SK-N-SH treated with all-trans-retinoic acid at 6 μM for 48 hours (cell line): Measurements from ENCODE around the gene IVNS1ABP.

Source experiments
- ARNTL ChIP-seq: fragments of 450-650 bp; formaldehyde crosslinking; IDR thresholded peaks from 2 replicates; pipeline ENCODE4 v1.5.0; 2020; ENCODE audit warnings: low read depth, mild to moderate bottlenecking, moderate library complexity, borderline replicate concordance
- GLIS3 ChIP-seq: fragments of 250-450 bp; sonication (Bioruptor Pico); IDR thresholded peaks from 2 replicates; pipeline ENCODE4 v1.5.0; 2020; ENCODE audit warnings: mild to moderate bottlenecking, moderate library complexity
- OSR1 ChIP-seq: fragments of 250-450 bp; sonication (Bioruptor Pico); IDR thresholded peaks from 2 replicates; pipeline ENCODE4 v1.8.0; 2022; ENCODE audit warnings: moderate library complexity, mild to moderate bottlenecking, inconsistent platforms
- PATZ1 ChIP-seq: fragments of 250-450 bp; sonication (Bioruptor Pico); IDR thresholded peaks from 2 replicates; pipeline ENCODE4 v1.8.0; 2020; ENCODE audit warnings: mild to moderate bottlenecking, moderate library complexity, borderline replicate concordance
- PPARA ChIP-seq: fragments of 250-450 bp; sonication (Bioruptor Pico); IDR thresholded peaks from 2 replicates; pipeline ENCODE4 v1.5.0; 2020; ENCODE audit warnings: mild to moderate bottlenecking, borderline replicate concordance
- RARB ChIP-seq: fragments of 250-450 bp; sonication (Bioruptor Pico); IDR thresholded peaks from 2 replicates; pipeline ENCODE4 v1.8.0; 2021; ENCODE audit warnings: mild to moderate bottlenecking, moderate library complexity
- TOX ChIP-seq: fragments of 250-450 bp; sonication (Bioruptor Pico); IDR thresholded peaks from 2 replicates; pipeline ENCODE4 v1.8.0; 2021; ENCODE audit warnings: mild to moderate bottlenecking, moderate library complexity, borderline replicate concordance
- ZC3H10 ChIP-seq: fragments of 250-450 bp; sonication (Bioruptor Pico); IDR thresholded peaks from 2 replicates; pipeline ENCODE4 v1.5.1; 2021; ENCODE audit warnings: mild to moderate bottlenecking, moderate library complexity
- ZFP30 ChIP-seq: fragments of 450-650 bp; formaldehyde crosslinking; IDR thresholded peaks from 2 replicates; pipeline ENCODE4 v1.5.0; 2022; ENCODE audit warnings: mild to moderate bottlenecking, moderate library complexity
- ZNF565 ChIP-seq: fragments of 450-650 bp; formaldehyde crosslinking; conservative IDR thresholded peaks from 2 replicates; pipeline ENCODE4 v1.5.0; 2020; ENCODE audit warnings: low read depth, mild to moderate bottlenecking, moderate library complexity
- TF ChIP-seq, protein P1 (sequence below): fragments of 250-450 bp; sonication (Bioruptor Pico); IDR thresholded peaks from 2 replicates; pipeline ENCODE4 v1.5.1; 2020; ENCODE audit warnings: low read depth, mild to moderate bottlenecking, moderate library complexity

DNA sequence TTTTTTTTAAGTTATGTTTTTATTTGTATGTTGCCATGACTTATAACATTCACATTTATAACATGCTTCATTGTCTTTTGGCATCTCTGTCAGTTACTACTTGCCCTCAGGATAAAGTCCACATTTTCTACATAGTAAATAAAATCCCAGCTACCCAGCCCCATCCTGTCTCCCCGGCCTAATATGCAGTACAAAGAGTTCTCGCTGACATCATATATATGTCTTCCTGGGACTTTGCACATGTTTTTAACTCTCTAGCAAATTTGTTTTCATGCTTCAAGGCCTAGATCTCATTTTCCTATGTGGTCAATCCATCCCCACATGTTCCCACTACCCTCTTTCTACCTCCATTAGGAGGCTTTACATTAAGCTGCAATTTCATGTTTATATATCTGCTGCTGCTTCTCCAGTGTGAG is 33.0 kb upstream of the IVNS1ABP start:
- TF ChIP-seq GLIS3 (no peak), PPARA (CRISPR knock-in tag) (no peak), RARB (CRISPR knock-in tag) (no peak), PATZ1 (CRISPR knock-in tag) (no peak), ZNF565 (CRISPR knock-in tag) (no peak), ZC3H10 (CRISPR knock-in tag) (no peak), OSR1 (CRISPR knock-in tag) (no peak), ARNTL (CRISPR knock-in tag) (no peak), TOX (CRISPR knock-in tag) (no peak), ZFP30 (CRISPR knock-in tag) (no peak)
- TF ChIP-seq, protein P1, sequence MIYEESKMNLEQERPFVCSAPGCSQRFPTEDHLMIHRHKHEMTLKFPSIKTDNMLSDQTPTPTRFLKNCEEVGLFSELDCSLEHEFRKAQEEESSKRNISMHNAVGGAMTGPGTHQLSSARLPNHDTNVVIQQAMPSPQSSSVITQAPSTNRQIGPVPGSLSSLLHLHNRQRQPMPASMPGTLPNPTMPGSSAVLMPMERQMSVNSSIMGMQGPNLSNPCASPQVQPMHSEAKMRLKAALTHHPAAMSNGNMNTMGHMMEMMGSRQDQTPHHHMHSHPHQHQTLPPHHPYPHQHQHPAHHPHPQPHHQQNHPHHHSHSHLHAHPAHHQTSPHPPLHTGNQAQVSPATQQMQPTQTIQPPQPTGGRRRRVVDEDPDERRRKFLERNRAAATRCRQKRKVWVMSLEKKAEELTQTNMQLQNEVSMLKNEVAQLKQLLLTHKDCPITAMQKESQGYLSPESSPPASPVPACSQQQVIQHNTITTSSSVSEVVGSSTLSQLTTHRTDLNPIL: no peak
